HFFc6 (cell line): ENCODE results near the gene AHNAK. TPM values are rescaled to one million over a fixed set of nuclear protein-coding genes. Genes with fewer than 3 reads are reported as not detected.

Experiments used
- DNase-seq: peaks from one replicate; pipeline ENCODE4 v3.0.0-alpha.2; 2018
- H3K27ac Mint-ChIP-seq: 2 replicates; pipeline ENCODE4 v1.8.0; 2020; ENCODE audit warnings: mild to moderate bottlenecking, mixed read lengths
- H3K27me3 Mint-ChIP-seq: 2 replicates; pipeline ENCODE4 v1.8.0; 2021; ENCODE audit warnings: mild to moderate bottlenecking, moderate library complexity, mixed read lengths; ENCODE audit not compliant: insufficient read depth
- H3K36me3 Mint-ChIP-seq: 2 replicates; pipeline ENCODE4 v1.8.0; 2021; ENCODE audit warnings: low read depth, mixed read lengths
- H3K4me1 Mint-ChIP-seq: 2 replicates; pipeline ENCODE4 v1.8.0; 2020; ENCODE audit warnings: low read depth, mixed read lengths
- H3K4me3 Mint-ChIP-seq: 2 replicates; pipeline ENCODE4 v1.8.0; 2020; ENCODE audit warnings: mild to moderate bottlenecking, moderate library complexity, mixed read lengths
- H3K9me3 Mint-ChIP-seq: 2 replicates; pipeline ENCODE4 v1.8.0; 2020; ENCODE audit warnings: mild to moderate bottlenecking, mixed read lengths
- total RNA-seq, 6 experiments: library from RNA; stranded (reverse); fragmentation: NEBNext Ultra II Directional; extraction: Animal tissue kit (Norgen Biotek cat#: 25700); gene quantifications; 2 replicates in 1 of 6; 3 replicates in 5 of 6; pipeline ENCODE4 v1.2.3, GENCODE V29; 2021
- TF ChIP-seq, protein P1 (sequence below): fragments of 200-600 bp; sonication (generic); IDR thresholded peaks from 2 replicates; pipeline ENCODE4 v1.5.0; 2021; ENCODE audit warnings: antibody characterized with exemption, mild to moderate bottlenecking

Gene AHNAK
- total RNA-seq, 6 experiments from 2014 or later, result 426 to 589 (median 452) TPM

DNA sequence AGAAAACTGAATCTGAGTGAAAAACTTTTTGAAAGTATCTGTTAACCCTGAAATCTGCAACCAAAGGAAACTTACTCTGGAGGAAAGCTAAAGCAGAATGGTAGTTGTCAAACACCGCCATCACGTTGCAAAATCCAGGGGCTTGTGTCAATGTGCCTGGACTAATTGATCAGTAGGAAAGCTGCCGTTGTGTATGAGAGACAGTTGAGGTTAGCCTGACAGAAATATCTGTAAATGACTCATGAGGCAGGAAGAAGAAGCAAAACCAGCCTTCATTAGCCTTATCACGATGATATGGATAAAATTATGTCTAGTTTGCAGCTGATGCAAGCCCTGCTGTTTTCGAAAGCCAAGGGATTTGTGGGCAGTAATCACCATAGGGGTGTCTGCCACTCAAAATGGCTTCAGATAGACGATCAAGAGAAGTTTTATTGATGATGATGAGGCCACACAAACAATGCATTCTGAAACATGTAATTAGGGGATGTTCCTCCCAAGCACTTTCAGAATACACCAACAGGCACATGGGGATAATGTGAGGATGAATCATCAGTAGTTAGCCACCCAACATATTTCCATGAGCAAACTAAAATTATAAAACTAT, 118.9 kb downstream of the AHNAK start:
- Mint-ChIP-seq H3K4me1 (peaks cover 65% of the 10 kb centered on the region), H3K9me3 (no peaks in the 10 kb centered on the region), H3K27me3 (peaks cover 12% of the 10 kb centered on the region), H3K4me3 (peak overlapping the region; percentile 55), H3K36me3 (no peaks in the 10 kb centered on the region), H3K27ac (peak overlapping the region; percentile 89)
- TF ChIP-seq, protein P1, sequence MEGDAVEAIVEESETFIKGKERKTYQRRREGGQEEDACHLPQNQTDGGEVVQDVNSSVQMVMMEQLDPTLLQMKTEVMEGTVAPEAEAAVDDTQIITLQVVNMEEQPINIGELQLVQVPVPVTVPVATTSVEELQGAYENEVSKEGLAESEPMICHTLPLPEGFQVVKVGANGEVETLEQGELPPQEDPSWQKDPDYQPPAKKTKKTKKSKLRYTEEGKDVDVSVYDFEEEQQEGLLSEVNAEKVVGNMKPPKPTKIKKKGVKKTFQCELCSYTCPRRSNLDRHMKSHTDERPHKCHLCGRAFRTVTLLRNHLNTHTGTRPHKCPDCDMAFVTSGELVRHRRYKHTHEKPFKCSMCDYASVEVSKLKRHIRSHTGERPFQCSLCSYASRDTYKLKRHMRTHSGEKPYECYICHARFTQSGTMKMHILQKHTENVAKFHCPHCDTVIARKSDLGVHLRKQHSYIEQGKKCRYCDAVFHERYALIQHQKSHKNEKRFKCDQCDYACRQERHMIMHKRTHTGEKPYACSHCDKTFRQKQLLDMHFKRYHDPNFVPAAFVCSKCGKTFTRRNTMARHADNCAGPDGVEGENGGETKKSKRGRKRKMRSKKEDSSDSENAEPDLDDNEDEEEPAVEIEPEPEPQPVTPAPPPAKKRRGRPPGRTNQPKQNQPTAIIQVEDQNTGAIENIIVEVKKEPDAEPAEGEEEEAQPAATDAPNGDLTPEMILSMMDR, result no peak
- peak; percentile 46 for DNase-seq

DNA sequence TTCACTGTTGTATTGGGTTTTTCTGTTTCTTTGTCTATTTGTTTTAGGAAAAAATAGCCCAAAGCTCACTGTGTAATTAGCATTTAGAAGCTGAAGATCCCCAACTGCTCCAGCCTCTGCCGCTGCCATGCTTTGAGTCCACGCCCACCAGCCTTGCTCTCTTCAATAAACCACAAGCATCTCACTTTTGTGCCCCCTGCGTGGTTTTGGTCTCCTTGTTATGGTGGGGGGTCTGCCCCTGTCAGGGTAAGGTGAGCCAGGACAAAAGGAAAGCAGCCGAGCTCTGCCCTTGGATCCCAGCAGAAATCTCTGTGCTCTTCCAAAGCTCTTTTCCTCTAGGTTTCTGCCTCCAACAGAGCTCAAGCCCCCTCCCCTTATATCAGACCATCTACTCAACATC, 123.6 kb downstream of the AHNAK start:
- no peaks in the 10 kb centered on the region for H3K9me3 Mint-ChIP-seq
- TF ChIP-seq, protein P1, result no peak
- H3K27me3 Mint-ChIP-seq, result peaks cover 17% of the 10 kb centered on the region
- H3K27ac Mint-ChIP-seq, result no peak overlapping the region
- DNase-seq, result no peak
- H3K4me3 Mint-ChIP-seq, result no peak overlapping the region
- H3K36me3 Mint-ChIP-seq, result no peaks in the 10 kb centered on the region
- H3K4me1 Mint-ChIP-seq, result peaks cover 32% of the 10 kb centered on the region

DNA sequence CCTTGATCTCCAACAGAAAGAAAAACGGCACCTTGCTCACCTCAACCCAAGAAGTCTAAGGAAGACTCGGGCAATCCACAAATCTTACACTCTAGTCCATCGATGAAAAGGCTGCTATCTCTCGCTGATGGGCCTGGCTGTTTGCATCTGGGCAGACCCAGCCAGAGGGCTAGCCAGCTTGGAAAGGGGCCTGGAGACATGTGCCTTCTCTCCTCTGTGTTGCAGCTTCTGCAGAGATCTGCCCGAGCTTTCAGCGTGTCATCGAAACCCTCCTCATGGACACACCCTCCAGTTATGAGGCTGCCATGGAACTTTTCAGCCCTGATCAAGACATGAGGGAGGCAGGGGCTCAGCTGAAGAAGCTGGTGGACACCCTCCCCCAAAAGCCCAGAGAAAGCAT, 124.6 kb downstream of the AHNAK start:
- H3K4me1 Mint-ChIP-seq, result peaks cover 22% of the 10 kb centered on the region
- TF ChIP-seq, protein P1, result no peak
- no peak for DNase-seq
- no peak overlapping the region for H3K27ac Mint-ChIP-seq
- no peaks in the 10 kb centered on the region for H3K9me3 Mint-ChIP-seq
- H3K27me3 Mint-ChIP-seq, result peaks cover 17% of the 10 kb centered on the region
- no peaks in the 10 kb centered on the region for H3K36me3 Mint-ChIP-seq
- H3K4me3 Mint-ChIP-seq, result no peak overlapping the region

DNA sequence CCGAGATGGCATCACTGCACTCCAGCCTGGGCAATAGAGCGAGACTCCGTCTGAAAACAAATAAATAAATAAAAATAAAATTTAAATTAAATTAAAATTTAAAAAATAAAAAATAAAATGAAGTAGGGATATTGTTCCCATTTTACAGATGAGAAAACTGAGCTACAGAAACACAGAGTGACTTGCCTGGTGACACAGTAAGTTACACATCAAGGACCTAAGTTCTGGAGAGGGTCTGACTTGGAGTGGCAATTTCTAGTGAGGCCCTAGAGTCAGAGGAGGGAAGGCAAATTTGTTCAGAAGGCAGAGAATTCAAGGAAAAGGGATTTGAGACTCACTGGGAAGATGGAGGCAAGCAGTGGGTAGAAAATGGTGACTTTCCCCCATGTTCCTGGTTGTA, 125.7 kb downstream of the AHNAK start:
- Mint-ChIP-seq H3K36me3 (no peaks in the 10 kb centered on the region), H3K4me3 (no peak overlapping the region), H3K27ac (no peak overlapping the region), H3K27me3 (peaks cover 17% of the 10 kb centered on the region), H3K9me3 (no peaks in the 10 kb centered on the region), H3K4me1 (peaks cover 11% of the 10 kb centered on the region)
- DNase-seq, result no peak
- TF ChIP-seq, protein P1, result no peak

DNA sequence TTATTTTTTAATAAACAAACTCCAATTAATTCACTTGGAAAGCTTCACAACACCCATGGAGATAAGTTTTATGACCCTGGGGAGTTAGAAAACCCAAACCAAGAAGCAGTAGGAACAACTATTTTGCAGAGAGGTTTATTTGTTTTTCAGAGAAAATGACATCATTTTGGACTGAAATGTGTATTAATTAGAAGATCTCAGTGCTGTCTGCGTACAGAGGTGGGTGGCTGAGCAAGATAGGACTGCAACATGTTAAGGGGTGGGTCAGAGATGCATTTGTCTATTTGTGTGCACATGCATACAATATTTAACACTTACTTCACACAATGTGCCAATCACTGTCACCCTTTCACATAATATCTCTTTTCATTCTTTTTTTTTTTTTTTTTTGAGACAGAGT, 126.7 kb downstream of the AHNAK start:
- Mint-ChIP-seq H3K27ac (no peak overlapping the region), H3K4me3 (no peak overlapping the region), H3K4me1 (peaks cover 10% of the 10 kb centered on the region), H3K9me3 (no peaks in the 10 kb centered on the region), H3K27me3 (peaks cover 17% of the 10 kb centered on the region), H3K36me3 (no peaks in the 10 kb centered on the region)
- no peak for DNase-seq
- TF ChIP-seq, protein P1, result no peak
